CD1c-positive myeloid dendritic cell (primary cell): ENCODE measurements around the gene CST6.

Experiments
- DNase-seq: peaks from one replicate; pipeline ENCODE4 v3.0.0-alpha.2; 2016; ENCODE audit errors: extremely low spot score

Gene CST6

DNA sequence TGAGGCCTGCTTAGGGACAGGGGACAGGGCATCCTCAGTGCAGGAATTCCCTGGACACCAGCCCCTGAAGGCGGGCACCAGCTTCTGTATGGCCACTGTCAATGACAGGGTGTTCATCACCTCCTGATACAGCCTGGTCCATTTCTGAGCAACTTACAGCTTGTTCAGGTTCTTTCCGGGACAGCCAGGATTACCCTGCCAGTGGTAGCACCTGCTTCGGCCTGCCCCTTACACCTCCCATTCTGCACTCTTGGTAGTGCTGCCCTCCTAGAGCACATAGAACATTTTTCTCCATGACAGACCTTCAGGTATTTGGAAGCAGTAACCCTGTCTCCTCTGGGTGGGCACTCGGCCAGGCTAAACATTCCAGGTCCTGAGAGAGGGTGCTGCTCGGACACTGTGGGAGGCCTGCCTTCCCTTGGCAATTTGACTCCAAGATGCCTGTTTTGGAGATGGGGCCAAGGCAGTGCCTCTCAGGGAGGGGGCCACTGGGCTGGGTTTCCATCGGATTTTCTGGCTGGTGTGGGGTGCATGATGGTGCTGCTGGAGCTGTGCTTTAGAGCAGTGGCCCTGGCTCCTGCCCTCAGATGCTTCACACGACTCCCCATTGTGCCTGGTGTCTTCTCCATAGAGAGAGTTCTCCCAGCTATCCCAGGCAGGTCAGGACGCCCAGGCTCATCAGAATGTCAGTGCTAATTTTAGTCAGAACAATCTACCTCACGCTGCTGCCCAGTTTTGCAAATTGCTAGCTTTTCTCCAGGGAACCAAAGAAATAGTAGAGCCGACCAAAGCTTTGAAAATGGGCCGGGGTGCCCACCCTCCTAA is 35.9 kb downstream of the CST6 start:
- DNase-seq = no peak

DNA sequence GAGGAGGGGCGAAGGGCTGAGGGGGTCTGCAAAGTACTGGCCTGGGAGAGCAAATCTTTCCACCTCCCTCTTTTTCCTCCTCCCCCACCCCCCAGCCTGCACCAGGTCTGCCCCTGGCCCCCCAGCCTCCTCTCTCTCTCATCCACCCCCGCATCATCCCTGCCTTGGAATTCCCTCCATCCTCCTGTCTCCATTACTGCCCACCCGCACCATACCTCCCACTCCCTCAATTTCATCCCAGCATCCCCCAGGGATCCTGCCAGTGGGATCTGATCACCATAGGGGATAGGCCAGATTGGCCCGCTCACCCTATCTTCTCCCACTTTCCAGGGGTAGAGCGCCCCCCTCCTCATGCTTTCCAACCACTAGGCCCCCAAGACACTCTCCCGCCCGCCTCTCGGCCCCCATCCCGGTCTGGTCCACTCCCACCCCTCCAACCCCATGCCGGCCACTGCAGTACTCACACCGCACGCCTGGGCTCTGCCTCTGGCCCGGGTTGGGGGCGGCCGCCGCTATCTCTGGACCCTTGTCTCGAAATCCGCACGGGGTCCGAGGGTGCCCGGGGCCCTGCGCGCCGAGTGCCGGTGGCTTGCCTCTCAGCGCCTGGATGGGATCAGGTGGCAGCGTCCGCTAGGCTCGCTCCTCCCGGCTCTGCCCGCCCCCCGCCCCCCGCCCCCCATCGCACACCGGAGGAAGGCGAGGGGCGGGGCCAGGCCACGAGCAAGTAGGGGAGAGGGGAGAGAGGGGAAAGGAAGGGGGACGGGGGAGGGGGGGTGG is 36.9 kb downstream of the CST6 start, which contains the start of gene GAL3ST3:
Gene GAL3ST3, minus strand, starts transcription at position 615 of the 777 bp plus-strand sequence. CDS start 3,746 bp downstream, outside the sequence.
- DNase-seq = no peak

DNA sequence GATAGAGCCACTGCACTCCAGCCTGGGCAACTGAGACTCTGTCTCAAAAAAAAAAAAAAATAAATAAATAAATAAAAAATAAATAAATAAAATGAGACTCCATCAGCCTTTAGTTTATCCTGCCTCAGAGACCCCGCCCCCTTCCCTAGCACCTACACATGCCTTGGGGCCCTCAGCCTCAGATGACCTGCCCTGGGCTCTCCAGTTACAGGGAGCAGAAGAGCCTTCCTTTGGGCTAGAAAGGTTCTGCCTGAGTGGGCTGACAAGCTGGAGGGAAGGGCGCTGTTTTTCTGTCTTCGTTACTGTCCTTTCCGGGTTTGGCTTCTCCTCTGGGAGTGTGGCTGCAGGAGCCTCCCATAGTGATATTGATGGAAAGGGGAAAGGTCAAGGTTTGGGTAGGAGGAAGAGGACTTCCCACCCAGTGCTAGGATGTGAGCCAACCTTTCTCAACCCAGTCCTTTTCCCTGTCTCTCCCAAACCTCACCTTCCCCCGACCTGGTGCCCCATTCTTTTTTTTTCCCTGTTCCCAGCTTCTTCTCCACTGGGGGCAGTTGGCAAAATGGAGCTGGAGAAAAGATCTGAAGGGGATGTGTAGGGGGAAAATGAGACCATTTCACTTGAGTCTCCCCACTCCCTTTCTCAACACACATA is 38.9 kb downstream of the CST6 start:
- no peak for DNase-seq

DNA sequence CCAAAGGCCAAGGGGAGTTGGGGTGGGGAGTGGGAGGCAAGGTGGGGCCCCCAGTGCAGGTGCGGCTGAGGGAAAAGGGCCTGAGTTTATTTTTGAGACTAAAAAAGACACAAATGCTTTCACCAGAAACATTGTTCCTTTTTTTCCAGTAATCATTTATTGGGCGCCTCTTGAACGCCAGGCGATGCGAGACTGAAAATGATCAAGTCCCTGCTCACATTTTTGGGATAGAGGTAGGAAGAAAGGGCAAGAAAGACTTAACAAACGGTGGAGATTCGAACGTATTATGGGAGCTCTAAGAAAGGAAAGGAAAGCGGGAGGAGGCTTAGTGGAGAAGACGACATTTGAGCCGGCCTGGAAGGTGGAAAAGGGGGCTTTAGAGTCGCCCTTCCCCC is 39.6 kb downstream of the CST6 start:
- no peak for DNase-seq

DNA sequence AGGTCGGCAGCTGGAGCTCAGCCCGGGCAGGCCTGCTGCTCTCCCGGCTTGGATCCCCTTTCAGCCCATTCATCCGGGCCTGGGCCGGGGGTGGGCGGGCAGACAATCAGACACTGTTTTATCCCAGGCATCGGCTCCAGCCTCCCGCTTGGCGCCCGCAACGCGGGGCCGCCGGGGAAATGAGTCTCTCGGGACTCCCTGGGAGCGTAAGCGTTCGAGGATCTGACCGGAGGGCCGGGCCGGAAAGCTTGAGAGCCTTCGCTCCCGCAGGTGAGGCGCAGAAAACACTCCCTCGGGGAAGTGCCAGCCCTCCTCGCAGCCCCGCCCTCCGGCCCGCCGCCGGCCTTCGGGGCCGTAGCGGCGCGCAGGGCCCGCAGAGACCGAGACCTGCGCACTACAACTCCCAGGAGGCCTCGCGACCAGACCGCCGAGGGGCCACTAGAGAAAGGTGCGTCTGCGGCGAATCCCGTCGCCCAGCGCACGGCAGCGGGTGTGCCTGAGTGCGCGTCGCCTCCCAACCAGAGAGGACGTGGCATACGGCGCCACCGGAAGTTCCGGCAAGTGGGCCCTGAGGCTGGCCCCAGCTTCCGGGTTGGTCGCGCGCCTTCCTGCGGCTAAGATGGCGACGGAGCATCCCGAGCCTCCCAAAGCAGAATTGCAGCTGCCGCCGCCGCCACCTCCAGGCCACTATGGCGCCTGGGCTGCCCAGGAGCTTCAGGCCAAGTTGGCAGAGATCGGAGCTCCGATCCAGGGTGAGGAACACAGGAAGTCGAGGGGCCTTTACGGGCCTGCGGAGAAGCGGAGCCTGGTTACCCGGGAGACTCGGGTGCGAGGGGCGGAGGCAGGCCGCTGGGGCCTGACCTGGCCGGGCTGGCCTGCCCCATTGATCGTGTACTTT is 40.2 kb downstream of the CST6 start, which contains the start of gene SF3B2:
Gene SF3B2, plus strand, starts transcription at position 599 of the 898 bp plus-strand sequence. Its CDS starts 21 bp downstream, at position 620.
- DNase-seq = peak; percentile 98

DNA sequence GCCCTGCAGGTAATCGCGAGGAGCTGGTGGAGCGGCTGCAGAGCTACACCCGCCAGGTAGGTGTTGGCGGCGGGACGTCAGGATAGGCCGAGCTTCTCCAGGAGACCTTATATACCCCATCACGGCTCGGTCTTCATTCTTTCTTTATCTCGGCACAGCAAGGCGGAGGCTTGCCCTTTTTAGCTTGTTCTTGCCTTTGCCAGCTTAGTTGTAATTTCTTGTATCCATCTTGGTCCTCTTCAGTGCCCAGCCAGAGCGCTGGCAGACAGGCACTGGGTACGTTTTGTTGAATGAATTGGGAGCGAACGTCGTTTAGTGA is 40.8 kb downstream of the CST6 start:
- no peak for DNase-seq

DNA sequence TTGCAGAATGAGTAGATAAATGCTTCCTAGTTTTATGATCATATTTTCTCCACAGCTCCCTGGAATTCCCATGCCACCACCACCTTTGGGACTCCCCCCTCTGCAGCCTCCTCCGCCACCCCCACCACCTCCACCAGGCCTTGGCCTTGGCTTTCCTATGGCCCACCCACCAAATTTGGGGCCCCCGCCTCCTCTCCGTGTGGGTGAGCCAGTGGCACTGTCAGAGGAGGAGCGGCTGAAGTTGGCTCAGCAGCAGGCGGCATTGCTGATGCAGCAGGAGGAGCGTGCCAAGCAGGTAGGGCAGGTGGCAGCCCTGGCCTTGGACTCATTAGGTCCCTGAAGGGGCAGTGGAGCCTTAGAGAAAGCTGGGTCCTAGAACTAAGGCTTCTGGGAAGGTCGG is 43.2 kb downstream of the CST6 start:
- no peak for DNase-seq

DNA sequence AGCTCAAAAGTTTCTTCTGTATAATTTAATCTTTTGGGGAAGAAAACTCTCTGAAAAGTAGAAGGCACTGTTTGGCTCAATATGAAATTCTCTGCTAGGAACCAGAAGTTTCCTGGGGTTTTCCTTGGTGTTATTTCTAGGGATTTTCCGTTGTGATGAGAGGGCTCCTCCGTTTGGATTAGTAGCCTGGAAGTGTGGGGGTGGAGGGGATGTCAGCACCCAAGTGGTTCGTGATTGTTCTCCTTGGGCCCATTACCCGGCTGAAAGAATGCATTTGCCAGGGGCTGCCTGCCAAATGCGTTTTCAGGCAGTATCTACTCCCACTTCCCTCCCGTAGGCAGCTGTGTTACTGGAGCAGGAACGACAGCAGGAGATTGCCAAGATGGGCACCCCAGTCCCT is 44.7 kb downstream of the CST6 start:
- DNase-seq = no peak

DNA sequence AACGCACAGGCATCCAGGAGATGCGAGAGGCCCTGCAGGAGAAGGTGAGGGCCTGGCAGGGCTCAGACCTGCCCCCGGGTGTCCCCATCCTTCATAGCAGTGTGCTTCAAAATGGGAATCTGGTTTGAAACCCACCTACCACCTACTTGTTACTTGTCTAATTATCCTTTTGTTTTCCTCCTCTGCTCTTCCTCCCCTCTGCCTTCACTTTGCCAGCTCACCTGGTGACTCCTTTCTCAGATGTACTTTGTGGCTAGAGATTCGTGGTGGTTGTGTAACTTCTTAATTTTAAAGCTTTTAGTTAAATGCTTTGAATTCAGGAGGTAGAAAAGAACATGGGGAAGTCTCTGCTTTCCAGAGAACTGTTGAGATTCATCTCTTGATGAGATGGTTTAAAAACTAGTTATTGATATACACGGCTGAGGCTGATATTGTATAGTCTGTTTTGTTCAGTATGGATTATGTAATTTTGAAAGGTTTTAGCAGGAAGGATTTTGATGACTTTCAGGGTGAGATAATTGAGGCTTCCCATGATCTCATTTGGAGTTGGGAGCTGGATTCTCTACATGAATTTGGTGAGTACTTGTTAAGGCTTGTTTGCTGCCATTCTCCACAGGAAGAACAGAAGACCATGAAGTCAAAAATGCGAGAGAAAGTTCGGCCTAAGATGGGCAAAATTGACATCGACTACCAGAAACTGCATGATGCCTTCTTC is 48.3 kb downstream of the CST6 start:
- DNase-seq = no peak

DNA sequence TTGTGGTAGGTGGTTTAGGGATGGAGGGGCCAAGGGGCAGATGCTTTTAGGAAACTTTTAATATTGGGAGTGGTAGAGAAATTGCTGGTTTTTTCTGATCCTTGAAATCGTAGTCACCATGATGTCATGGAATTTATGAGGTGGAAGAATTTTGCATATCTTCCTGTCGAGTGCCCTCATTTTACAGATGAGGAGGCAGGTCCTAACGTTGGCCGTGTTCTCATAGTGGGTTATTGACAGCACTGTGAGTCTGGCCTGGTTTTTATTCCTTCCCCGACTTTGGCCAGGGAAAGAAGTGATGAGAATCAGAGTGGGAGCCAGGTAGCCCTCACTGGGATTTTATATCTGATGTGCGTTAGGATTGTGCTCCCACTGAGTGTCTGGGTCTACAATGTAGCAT is 49.5 kb downstream of the CST6 start:
- DNase-seq = no peak

DNA sequence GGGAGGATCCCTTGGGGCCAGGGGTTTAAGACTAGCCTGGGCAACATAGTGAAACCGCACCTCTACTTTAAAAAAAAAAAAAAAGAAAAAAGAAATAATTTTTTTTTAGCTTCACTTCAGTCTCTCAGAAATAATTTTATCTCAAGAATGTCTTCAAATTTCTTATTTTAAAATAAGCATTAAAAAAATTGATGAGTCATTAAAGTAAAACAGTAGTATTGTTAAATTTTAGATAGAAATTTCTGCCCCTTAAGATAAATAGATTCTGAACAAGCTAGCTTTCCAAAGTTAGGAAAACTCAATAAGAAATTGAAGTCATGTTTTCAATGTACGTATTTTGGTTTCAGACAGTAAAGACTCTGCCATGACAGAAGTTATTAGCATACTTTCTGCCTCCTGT is 50.6 kb downstream of the CST6 start:
- no peak for DNase-seq
